K562 (cell line): Measurements from ENCODE around the gene APC. TPM values are rescaled to one million over a fixed set of nuclear protein-coding genes. Genes with fewer than 3 reads are reported as not detected.

ENCODE experiments used
- EZH2 ChIP-seq: IDR thresholded peaks from 2 replicates; pipeline ENCODE4 v1.6.1; 2012; ENCODE audit warnings: low read depth, mild to moderate bottlenecking, inconsistent platforms, low read length, borderline replicate concordance
- FUS ChIP-seq: fragments of 200-400 bp; formaldehyde crosslinking; optimal IDR thresholded peaks from 2 replicates; pipeline ENCODE3; 2017; ENCODE audit warnings: low read depth, low read length
- GABPB2 ChIP-seq: fragments of 250-450 bp; sonication (Bioruptor Pico); conservative IDR thresholded peaks from 2 replicates; pipeline ENCODE4 v1.5.1; 2021; ENCODE audit warnings: mild to moderate bottlenecking
- HMGN3 ChIP-seq: IDR thresholded peaks from 2 replicates; pipeline ENCODE4 v1.6.1; 2011; ENCODE audit warnings: borderline replicate concordance, low read depth, mild to moderate bottlenecking, mixed read lengths, low read length; ENCODE audit not compliant: insufficient read length; ENCODE audit errors: extremely low read depth
- MCM5 ChIP-seq: fragments of 450-650 bp; IDR thresholded peaks from 2 replicates; pipeline ENCODE4 v1.6.1; 2016; ENCODE audit warnings: low read depth
- MYC ChIP-seq, 2 experiments: fragments of 250-450 bp in 1 of 2; sonication (Bioruptor Pico) in 1 of 2; IDR thresholded peaks; 2 replicates each; pipeline versions ENCODE4 v1.5.1 to v1.6.1; 2012 to 2021; ENCODE audit warnings: low read depth in 2 of 2, borderline replicate concordance in 1 of 2, improper control_type of control experiment in 1 of 2, low read length in 1 of 2, mild to moderate bottlenecking in 1 of 2, moderate library complexity in 1 of 2
- POLR2A ChIP-seq: fragments of 450-650 bp; conservative IDR thresholded peaks from 2 replicates; pipeline ENCODE4 v1.6.1; 2016
- POLR3G ChIP-seq: IDR thresholded peaks from 2 replicates; pipeline ENCODE4 v1.6.1; 2011; ENCODE audit not compliant: insufficient read length, insufficient replicate concordance; ENCODE audit errors: extremely low read depth
- PPARD ChIP-seq: fragments of 250-450 bp; sonication (Bioruptor Pico); IDR thresholded peaks from 2 replicates; pipeline ENCODE4 v1.8.0; 2022; ENCODE audit warnings: inconsistent platforms, mild to moderate bottlenecking, moderate library complexity
- RBM25 ChIP-seq: fragments of 200-400 bp; formaldehyde crosslinking; IDR thresholded peaks from 2 replicates; pipeline ENCODE4 v1.6.1; 2018; ENCODE audit warnings: low read length, low read depth, moderate library complexity; ENCODE audit not compliant: severe bottlenecking
- RNF2 ChIP-seq: sonication (generic); IDR thresholded peaks from 2 replicates; pipeline ENCODE4 v1.6.1; 2016
- SIRT6 ChIP-seq: IDR thresholded peaks from one replicate; pipeline ENCODE4 v1.6.1; 2012; ENCODE audit warnings: low read depth, mild to moderate bottlenecking, control low read depth, inconsistent platforms, low read length, moderate library complexity
- SNRNP70 ChIP-seq: fragments of 200-400 bp; formaldehyde crosslinking; optimal IDR thresholded peaks from 2 replicates; pipeline ENCODE3; 2017; ENCODE audit warnings: low read depth, low read length
- TAF9B ChIP-seq: fragments of 450-650 bp; IDR thresholded peaks from 2 replicates; pipeline ENCODE4 v1.6.1; 2018; ENCODE audit warnings: mild to moderate bottlenecking; ENCODE audit not compliant: partially characterized antibody
- TCF7 ChIP-seq: sonication (generic); IDR thresholded peaks from 2 replicates; pipeline ENCODE4 v1.6.1; 2016; ENCODE audit warnings: antibody characterized with exemption, borderline replicate concordance
- ZNF324 ChIP-seq: fragments of 250-450 bp; sonication (Bioruptor Pico); IDR thresholded peaks from 2 replicates; pipeline ENCODE4 v1.4.0; 2020; ENCODE audit warnings: mild to moderate bottlenecking
- ZNF398 ChIP-seq: fragments of 250-450 bp; sonication (Bioruptor Pico); IDR thresholded peaks from 2 replicates; pipeline ENCODE4 v1.8.0; 2021; ENCODE audit warnings: moderate library complexity, mild to moderate bottlenecking, inconsistent platforms
- ZNF507 ChIP-seq: conservative IDR thresholded peaks from 2 replicates; pipeline ENCODE4 v1.6.1; 2017; ENCODE audit warnings: missing genetic modification characterization, missing compliant biosample characterization
- ZNF511 ChIP-seq: sonication (generic); formaldehyde crosslinking; IDR thresholded peaks from 2 replicates; pipeline ENCODE4 v1.8.0; 2022; ENCODE audit warnings: mild to moderate bottlenecking, missing genetic modification reagents
- ZNF644 ChIP-seq: fragments of 200-800 bp; sonication (Bioruptor generic); IDR thresholded peaks from 2 replicates; pipeline ENCODE4 v1.6.1; 2016; ENCODE audit warnings: low read depth, missing genetic modification characterization, missing compliant biosample characterization
- polyA plus RNA-seq, 8 experiments: library from polyadenylated mRNA; depleted of rRNA in 4 of 8; stranded (reverse) in 5 of 8; unstranded in 3 of 8; fragments of >200 nt; fragmentation: Nextera tagmentation in 2 of 8; fragmentation: Illumina TruSeq in 1 of 8; extraction: Ambion mirVana in 2 of 8; extraction: Trizol in 1 of 8; gene quantifications; 2 replicates each; pipeline versions ENCODE4 v1.2.1 to v1.2.3, GENCODE V29; 2011 to 2014; ENCODE audit warnings: inconsistent platforms in 1 of 8, missing spikeins in 1 of 8
- total RNA-seq, 7 experiments: library from RNA; depleted of rRNA in 6 of 7; stranded (reverse); fragments of >200 nt in 6 of 7; fragmentation: Illumina TruSeq in 2 of 7; extraction: Trizol in 2 of 7; gene quantifications; 2 replicates each; pipeline versions ENCODE4 v1.2.1 to v1.2.3, GENCODE V29; 2011 to 2021; ENCODE audit warnings: low replicate concordance in 1 of 7
- TF ChIP-seq, protein P1 (sequence below): fragments of 200-400 bp; formaldehyde crosslinking; IDR thresholded peaks from 2 replicates; pipeline ENCODE4 v1.6.1; 2017; ENCODE audit warnings: mild to moderate bottlenecking, low read depth, low read length, moderate library complexity
- TF ChIP-seq, protein P2 (sequence below): fragments of 250-450 bp; sonication (Bioruptor Pico); IDR thresholded peaks from 2 replicates; pipeline ENCODE4 v1.4.0; 2020

The APC gene
- total and polyA plus RNA-seq, 9 of the 15 experiments (the other 6 are each of a cell fraction or from before 2014, with no cell fraction given): 5.7 to 29.5 (median 15.4) TPM

- TF ChIP-seq MYC (IDR thresholded peaks at IDR 0.05; ENCODE audit: low read depth, low read length): no peak
- no peak; the same call in 1 of the 2 replicates for TF ChIP-seq MYC (CRISPR knock-in tag; IDR thresholded peaks at IDR 0.05; ENCODE audit: borderline replicate concordance, low read depth)
- TF ChIP-seq MCM5: no peak
- 0 out of 2 replicates have a peak, but pooled peaks have one; percentile 52 for TF ChIP-seq TCF7
- 0 out of 2 replicates have a peak, but pooled peaks have one; percentile 33 for TF ChIP-seq RNF2
- TF ChIP-seq ZNF398 (CRISPR knock-in tag): no peak
- TF ChIP-seq ZNF644: no peak
- no peak for TF ChIP-seq SNRNP70
- no peak for TF ChIP-seq EZH2
- no peak for TF ChIP-seq PPARD
- peak; percentile 85 for TF ChIP-seq TAF9B
- TF ChIP-seq RBM25: no peak
- peak; percentile 84 for TF ChIP-seq HMGN3
- TF ChIP-seq ZNF507: no peak
- TF ChIP-seq POLR3G: no peak
- no peak for TF ChIP-seq GABPB2 (CRISPR knock-in tag)
- TF ChIP-seq, protein P1, sequence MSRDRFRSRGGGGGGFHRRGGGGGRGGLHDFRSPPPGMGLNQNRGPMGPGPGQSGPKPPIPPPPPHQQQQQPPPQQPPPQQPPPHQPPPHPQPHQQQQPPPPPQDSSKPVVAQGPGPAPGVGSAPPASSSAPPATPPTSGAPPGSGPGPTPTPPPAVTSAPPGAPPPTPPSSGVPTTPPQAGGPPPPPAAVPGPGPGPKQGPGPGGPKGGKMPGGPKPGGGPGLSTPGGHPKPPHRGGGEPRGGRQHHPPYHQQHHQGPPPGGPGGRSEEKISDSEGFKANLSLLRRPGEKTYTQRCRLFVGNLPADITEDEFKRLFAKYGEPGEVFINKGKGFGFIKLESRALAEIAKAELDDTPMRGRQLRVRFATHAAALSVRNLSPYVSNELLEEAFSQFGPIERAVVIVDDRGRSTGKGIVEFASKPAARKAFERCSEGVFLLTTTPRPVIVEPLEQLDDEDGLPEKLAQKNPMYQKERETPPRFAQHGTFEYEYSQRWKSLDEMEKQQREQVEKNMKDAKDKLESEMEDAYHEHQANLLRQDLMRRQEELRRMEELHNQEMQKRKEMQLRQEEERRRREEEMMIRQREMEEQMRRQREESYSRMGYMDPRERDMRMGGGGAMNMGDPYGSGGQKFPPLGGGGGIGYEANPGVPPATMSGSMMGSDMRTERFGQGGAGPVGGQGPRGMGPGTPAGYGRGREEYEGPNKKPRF: no peak
- TF ChIP-seq ZNF511 (CRISPR knock-in tag): peak; percentile 54; the same call in 1 of the 2 replicates
- TF ChIP-seq, protein P2, sequence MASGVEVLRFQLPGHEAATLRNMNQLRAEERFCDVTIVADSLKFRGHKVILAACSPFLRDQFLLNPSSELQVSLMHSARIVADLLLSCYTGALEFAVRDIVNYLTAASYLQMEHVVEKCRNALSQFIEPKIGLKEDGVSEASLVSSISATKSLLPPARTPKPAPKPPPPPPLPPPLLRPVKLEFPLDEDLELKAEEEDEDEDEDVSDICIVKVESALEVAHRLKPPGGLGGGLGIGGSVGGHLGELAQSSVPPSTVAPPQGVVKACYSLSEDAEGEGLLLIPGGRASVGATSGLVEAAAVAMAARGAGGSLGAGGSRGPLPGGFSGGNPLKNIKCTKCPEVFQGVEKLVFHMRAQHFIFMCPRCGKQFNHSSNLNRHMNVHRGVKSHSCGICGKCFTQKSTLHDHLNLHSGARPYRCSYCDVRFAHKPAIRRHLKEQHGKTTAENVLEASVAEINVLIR (CRISPR knock-in tag): no peak
- no peak for TF ChIP-seq SIRT6
- TF ChIP-seq FUS: no peak
- TF ChIP-seq POLR2A: peak; percentile 93
- no peak; the same call in 1 of the 2 replicates for TF ChIP-seq ZNF324 (CRISPR knock-in tag)
These were observed 30.2 kb upstream of the APC start (continued) for GRCh38 chr5:112707187-112708102.
